ENCODE data around the gene NPAS2. TPM values are rescaled to one million over a fixed set of nuclear protein-coding genes. Genes with fewer than 3 reads are reported as not detected.

Gene NPAS2
- total RNA-seq, 8 experiments from 2014 or later: 1.6 to 35.0 (median 6.4) TPM

GRCh38 chr2:100785626-100786296, 34.2 kb upstream of the NPAS2 start:
- no peak for ATAC-seq (replicated peaks in 6 of 8)
- H3K4me1 ChIP-seq (replicated peaks in 1 of 2): peaks cover 0 to 9% of the 10 kb centered on the region in 2 donors
- no peak overlapping the region for H3K27ac ChIP-seq
- in situ Hi-C loops (cut with MboI; ENCODE audit: low pct_unique_long_range_greater_than_20kb in 2 of 9, low sequenced_read_pairs in 9 of 9, unreplicated experiment in 9 of 9): no loop called here
- WGBS, 10 experiments: 50 to 100% (median 80%) methylated on average over 2 to 10 of the region's 10 CpGs; no CpG with 5 or more reads in 1 of the 10 experiments
- no peak overlapping the region for H3K4me3 ChIP-seq

GRCh38 chr2:100786297-100786658, 33.7 kb upstream of the NPAS2 start:
- no peak overlapping the region for H3K27ac ChIP-seq
- ATAC-seq (replicated peaks in 6 of 8): peak in 2 of 8 experiments; percentile 51 to 63
- H3K4me3 ChIP-seq: no peak overlapping the region
- WGBS, 10 experiments: 0 to 100% (median 68%) methylated on average over 1 to 7 of the region's 7 CpGs; no CpG with 5 or more reads in 2 of the 10 experiments
- in situ Hi-C loops (cut with MboI; ENCODE audit: low pct_unique_long_range_greater_than_20kb in 2 of 9, low sequenced_read_pairs in 9 of 9, unreplicated experiment in 9 of 9): no loop called here
- peaks cover 0 to 9% of the 10 kb centered on the region in 2 donors for H3K4me1 ChIP-seq (replicated peaks in 1 of 2)

DNA sequence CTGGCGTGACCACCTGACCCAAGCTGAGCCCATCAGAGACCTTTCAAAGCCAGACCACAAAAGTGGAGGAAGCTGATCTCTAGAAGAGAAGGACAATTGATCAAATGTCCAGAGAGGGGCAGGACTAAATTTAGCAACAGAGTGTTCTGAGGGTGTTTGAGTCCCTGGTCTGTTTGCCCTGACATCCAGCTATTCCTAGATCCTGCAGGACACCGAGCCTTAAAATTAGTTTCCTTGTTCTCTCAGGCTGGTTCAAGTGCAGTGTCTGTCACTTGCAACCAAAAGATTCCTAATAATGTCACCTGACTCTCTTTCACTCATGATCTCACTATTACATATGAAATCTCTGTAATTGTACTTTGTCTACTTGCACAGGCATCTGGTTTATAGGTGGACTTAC, 33.0 kb upstream of the NPAS2 start:
- WGBS, 10 experiments: 84 to 100% (median 100%) methylated on average over 1 to 2 of the region's 2 CpGs; no CpG with 5 or more reads in 3 of the 10 experiments
- H3K27ac ChIP-seq: no peak overlapping the region
- ATAC-seq (replicated peaks in 6 of 8): no peak

DNA sequence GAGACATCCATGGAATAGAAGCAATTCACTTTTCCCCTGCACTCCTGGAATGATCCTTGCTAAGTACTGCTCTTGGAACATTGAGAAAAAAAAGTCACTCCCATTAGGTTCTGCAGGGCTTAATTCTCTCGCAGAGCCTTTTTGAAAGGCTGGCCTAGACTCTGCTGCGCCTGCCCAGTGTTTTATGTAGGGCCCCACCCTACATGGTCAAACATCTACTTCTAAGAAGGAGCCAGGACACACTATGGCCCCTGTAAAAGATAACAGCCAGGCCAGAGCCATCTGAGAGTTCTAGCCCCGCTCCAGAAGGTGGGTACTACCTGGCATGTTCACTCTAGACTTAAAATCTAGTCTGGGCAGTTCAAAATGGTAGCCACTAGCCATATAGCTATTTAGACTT, 30.6 kb upstream of the NPAS2 start:
- ATAC-seq (replicated peaks in 6 of 8): no peak

More for the DNA sequence above, 33.0 kb upstream of the NPAS2 start:
- in situ Hi-C loops (cut with MboI; ENCODE audit: low pct_unique_long_range_greater_than_20kb in 2 of 9, low sequenced_read_pairs in 9 of 9, unreplicated experiment in 9 of 9): no loop called here
- H3K4me3 ChIP-seq: no peak overlapping the region
- H3K4me1 ChIP-seq (replicated peaks in 1 of 2): peaks cover 0 to 6% of the 10 kb centered on the region in 2 donors

GRCh38 chr2:100791294-100791935, 28.5 kb upstream of the NPAS2 start:
- Histone ChIP-seq H3K4me3 (no peak overlapping the region), H3K4me1 (replicated peaks in 1 of 2) (no peaks in the 10 kb centered on the region), H3K27ac (no peak overlapping the region)
- ATAC-seq (replicated peaks in 6 of 8): peak in 5 of 8 experiments; percentile 79 to 91 (median 85)
- in situ Hi-C loops (cut with MboI; ENCODE audit: low pct_unique_long_range_greater_than_20kb in 2 of 9, low sequenced_read_pairs in 9 of 9, unreplicated experiment in 9 of 9): no loop called here
- 80 to 100% (median 81%) methylated on average over 1 to 9 of the region's 10 CpGs; no CpG with 5 or more reads in 3 of the 10 experiments for WGBS, 10 experiments

More for the DNA sequence above, 30.6 kb upstream of the NPAS2 start:
- Histone ChIP-seq H3K4me1 (replicated peaks in 1 of 2) (no peaks in the 10 kb centered on the region), H3K27ac (no peak overlapping the region), H3K4me3 (no peak overlapping the region)
- in situ Hi-C loops (cut with MboI; ENCODE audit: low pct_unique_long_range_greater_than_20kb in 2 of 9, low sequenced_read_pairs in 9 of 9, unreplicated experiment in 9 of 9): no loop called here
- WGBS, 10 experiments: 60 to 100% (median 95%) methylated on average over 1 to 2 of the region's 3 CpGs; no CpG with 5 or more reads in 4 of the 10 experiments

DNA sequence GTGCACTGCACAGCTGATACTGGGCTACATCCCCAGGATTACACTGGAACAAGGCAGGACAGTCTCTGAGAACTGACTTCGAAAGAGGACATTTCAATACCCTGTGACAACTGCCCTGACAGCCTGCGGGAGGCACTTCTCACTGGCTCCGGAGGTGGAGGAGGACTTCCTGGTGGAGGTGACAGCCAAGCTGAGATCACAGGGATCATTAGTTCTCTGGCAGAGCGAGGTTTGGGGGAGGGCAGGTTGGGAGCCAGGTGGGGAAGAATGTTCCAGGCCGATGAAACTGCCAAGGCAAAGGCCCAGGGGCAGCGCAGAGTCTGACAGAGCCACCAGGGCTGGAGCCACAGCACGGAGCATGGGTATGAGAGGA, 28.0 kb upstream of the NPAS2 start:
- in situ Hi-C loops (cut with MboI; ENCODE audit: low pct_unique_long_range_greater_than_20kb in 2 of 9, low sequenced_read_pairs in 9 of 9, unreplicated experiment in 9 of 9): no loop called here
- no peak overlapping the region for H3K27ac ChIP-seq
- WGBS, 10 experiments: 70 to 100% (median 82%) methylated on average over 1 to 3 of the region's 7 CpGs; no CpG with 5 or more reads in 3 of the 10 experiments
- no peak overlapping the region for H3K4me3 ChIP-seq
- H3K4me1 ChIP-seq (replicated peaks in 1 of 2): no peaks in the 10 kb centered on the region
- ATAC-seq (replicated peaks in 6 of 8): no peak

DNA sequence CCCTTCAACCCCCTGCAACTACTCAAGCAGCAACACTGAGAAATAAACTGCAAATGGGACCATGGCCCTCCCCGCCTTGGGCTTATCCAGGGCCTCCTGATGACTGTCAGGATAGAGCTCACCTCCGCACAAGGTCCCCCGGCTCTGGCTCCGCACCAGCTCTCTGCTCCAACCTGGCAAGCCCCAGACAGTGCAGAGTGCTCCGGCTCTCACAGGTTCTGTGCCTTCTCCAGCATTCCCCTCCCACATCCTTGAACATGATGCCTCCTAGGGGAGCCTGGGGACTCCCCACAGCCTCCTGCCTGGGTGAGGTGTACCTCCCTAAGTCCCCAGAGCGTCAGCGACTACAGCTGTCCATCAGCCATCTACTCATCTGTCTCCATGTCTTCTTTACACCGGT, 26.7 kb upstream of the NPAS2 start:
- H3K4me1 ChIP-seq (replicated peaks in 1 of 2): no peaks in the 10 kb centered on the region
- no peak overlapping the region for H3K27ac ChIP-seq
- no peak overlapping the region for H3K4me3 ChIP-seq
- WGBS, 10 experiments: 60 to 100% (median 95%) methylated on average over 1 to 2 of the region's 8 CpGs; no CpG with 5 or more reads in 6 of the 10 experiments
- ATAC-seq (replicated peaks in 6 of 8): no peak
- in situ Hi-C loops (cut with MboI; ENCODE audit: low pct_unique_long_range_greater_than_20kb in 2 of 9, low sequenced_read_pairs in 9 of 9, unreplicated experiment in 9 of 9): no loop called here

DNA sequence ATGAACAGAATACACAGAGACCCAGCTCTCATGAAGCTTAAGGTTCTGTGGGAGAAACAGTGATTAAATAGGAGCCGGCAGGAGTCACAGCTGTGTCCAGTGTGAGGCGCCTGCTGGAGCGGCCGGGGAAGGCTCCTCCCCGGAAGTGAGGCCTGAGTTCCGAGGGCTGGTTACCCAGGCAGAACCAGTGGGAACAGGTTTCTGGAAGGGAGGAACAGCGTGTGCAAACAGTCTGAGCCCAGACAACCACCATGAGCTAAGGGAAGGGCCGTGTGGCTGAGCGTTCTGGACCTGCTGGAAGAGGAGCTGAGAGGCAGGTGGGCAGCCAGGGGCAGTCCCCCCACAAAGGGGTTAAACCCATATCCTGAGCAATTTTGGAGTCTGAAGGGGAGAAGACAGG, 26.0 kb upstream of the NPAS2 start:
- Histone ChIP-seq H3K4me3 (no peak overlapping the region), H3K27ac (no peak overlapping the region), H3K4me1 (replicated peaks in 1 of 2) (peaks cover 2 to 4% of the 10 kb centered on the region in 2 donors)
- 40 to 93% (median 73%) methylated on average over 2 to 7 of the region's 9 CpGs; no CpG with 5 or more reads in 5 of the 10 experiments for WGBS, 10 experiments
- in situ Hi-C loops (cut with MboI; ENCODE audit: low pct_unique_long_range_greater_than_20kb in 2 of 9, low sequenced_read_pairs in 9 of 9, unreplicated experiment in 9 of 9): no loop called here
- ATAC-seq (replicated peaks in 6 of 8): peak in 7 of 8 experiments; percentile 30 to 90 (median 85)

GRCh38 chr2:100796499-100797100, 23.3 kb upstream of the NPAS2 start:
- 56 to 100% (median 80%) methylated on average over 1 to 5 of the region's 5 CpGs for WGBS, 10 experiments
- Histone ChIP-seq H3K4me3 (no peak overlapping the region), H3K4me1 (replicated peaks in 1 of 2) (peaks cover 20 to 29% of the 10 kb centered on the region in 2 donors), H3K27ac (no peak overlapping the region)
- ATAC-seq (replicated peaks in 6 of 8): peak in 1 of 8 experiments; percentile 28
- in situ Hi-C loops (cut with MboI; ENCODE audit: low pct_unique_long_range_greater_than_20kb in 2 of 9, low sequenced_read_pairs in 9 of 9, unreplicated experiment in 9 of 9): no loop called here

- H3K4me1 ChIP-seq (replicated peaks in 1 of 2): peaks cover 20 to 30% of the 10 kb centered on the region in 2 donors
- peak overlapping the region in 1 of 2 donors; percentile 55 for H3K27ac ChIP-seq
- in situ Hi-C loops (cut with MboI; ENCODE audit: low pct_unique_long_range_greater_than_20kb in 2 of 9, low sequenced_read_pairs in 9 of 9, unreplicated experiment in 9 of 9): no loop called here
- ATAC-seq (replicated peaks in 6 of 8): peak in 5 of 8 experiments; percentile 68 to 97 (median 91)
- 30 to 77% (median 60%) methylated on average over 1 to 5 of the region's 5 CpGs; no CpG with 5 or more reads in 3 of the 10 experiments for WGBS, 10 experiments
- H3K4me3 ChIP-seq: no peak overlapping the region
Measured at GRCh38 chr2:100799686-100800085, 20.3 kb upstream of the NPAS2 start.

DNA sequence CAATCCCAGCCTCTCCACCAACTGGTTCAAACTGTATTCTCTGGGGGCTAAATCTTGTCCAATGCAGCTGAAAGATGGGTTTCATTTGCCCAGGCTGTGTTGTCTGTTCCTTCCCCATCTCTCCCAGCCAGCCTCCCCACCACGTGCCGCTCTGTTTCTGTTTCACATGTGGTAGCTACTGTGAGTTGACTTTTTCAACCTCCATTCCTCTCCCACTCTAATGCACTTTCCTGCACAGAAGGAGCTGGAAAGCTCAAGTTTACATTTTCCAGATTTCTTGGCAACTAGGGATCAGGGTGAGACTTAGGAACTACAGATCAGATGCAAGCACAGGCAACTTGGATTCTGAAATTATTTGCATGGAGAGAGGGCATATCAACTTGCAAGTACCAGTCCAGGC, 19.0 kb upstream of the NPAS2 start:
- WGBS, 10 experiments: 71 to 100% (median 80%) methylated on average over 1 to 2 of the region's 2 CpGs; no CpG with 5 or more reads in 7 of the 10 experiments
- peak in 1 of 8 experiments; percentile 10 for ATAC-seq (replicated peaks in 6 of 8)
- in situ Hi-C loops (cut with MboI; ENCODE audit: low pct_unique_long_range_greater_than_20kb in 2 of 9, low sequenced_read_pairs in 9 of 9, unreplicated experiment in 9 of 9): no loop called here
- peaks cover 20 to 30% of the 10 kb centered on the region in 2 donors for H3K4me1 ChIP-seq (replicated peaks in 1 of 2)
- H3K4me3 ChIP-seq: no peak overlapping the region
- H3K27ac ChIP-seq: no peak overlapping the region

DNA sequence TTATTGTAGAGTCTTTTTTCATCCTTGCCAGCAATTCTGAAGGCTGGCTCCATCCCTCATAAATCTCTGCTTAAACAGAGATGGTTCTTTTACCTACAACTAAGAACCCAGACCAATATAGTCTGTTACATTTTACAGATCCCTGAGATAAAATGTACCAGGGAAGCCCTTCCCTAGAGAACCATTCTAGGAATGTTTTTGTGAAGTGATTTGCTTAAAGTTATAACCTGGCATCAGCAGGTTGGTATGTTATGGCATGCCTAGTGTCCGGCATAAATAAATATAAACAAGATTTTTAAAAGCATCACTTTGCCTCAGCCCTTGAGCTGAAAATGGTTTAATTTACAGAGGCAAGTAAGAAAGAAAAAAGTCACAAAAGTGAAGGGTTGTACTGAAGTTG, 18.5 kb upstream of the NPAS2 start:
- WGBS, 10 experiments: 64 to 100% (median 79%) methylated on average over 1 of the region's 1 CpG; no CpG with 5 or more reads in 4 of the 10 experiments
- Histone ChIP-seq H3K4me1 (replicated peaks in 1 of 2) (peaks cover 20 to 30% of the 10 kb centered on the region in 2 donors), H3K4me3 (no peak overlapping the region), H3K27ac (no peak overlapping the region)
- in situ Hi-C loops (cut with MboI; ENCODE audit: low pct_unique_long_range_greater_than_20kb in 2 of 9, low sequenced_read_pairs in 9 of 9, unreplicated experiment in 9 of 9): no loop called here
- ATAC-seq (replicated peaks in 6 of 8): peak in 4 of 8 experiments; percentile 13 to 49 (median 33)

GRCh38 chr2:100802066-100802465, 17.9 kb upstream of the NPAS2 start:
- in situ Hi-C loops (cut with MboI; ENCODE audit: low pct_unique_long_range_greater_than_20kb in 2 of 9, low sequenced_read_pairs in 9 of 9, unreplicated experiment in 9 of 9): no loop called here
- ATAC-seq (replicated peaks in 6 of 8): peak in 6 of 8 experiments; percentile 17 to 87 (median 70)
- Histone ChIP-seq H3K4me3 (no peak overlapping the region), H3K27ac (no peak overlapping the region), H3K4me1 (replicated peaks in 1 of 2) (peaks cover 20 to 30% of the 10 kb centered on the region in 2 donors)
- 21 to 92% (median 59%) methylated on average over 2 to 8 of the region's 9 CpGs; no CpG with 5 or more reads in 3 of the 10 experiments for WGBS, 10 experiments
